Stimulated activated CD4-positive, alpha-beta T cell treated with anti-CD3 and anti-CD28 coated beads, TNF-alpha, amount 100 ng/mL, for 4 hours (primary cell): Measurements from ENCODE around the gene DNAAF8.
"Not testable (repeated sequence)": the region's sequence is repeated elsewhere in the genome, so short reads cannot be mapped to it uniquely, and the experiment has no call there.

Experiments used
- DNase-seq, 3 experiments: peaks; one replicate each; pipeline ENCODE4 v3.0.0-alpha.2; 2020; ENCODE audit warnings: low read depth in 3 of 3

Gene DNAAF8

DNA sequence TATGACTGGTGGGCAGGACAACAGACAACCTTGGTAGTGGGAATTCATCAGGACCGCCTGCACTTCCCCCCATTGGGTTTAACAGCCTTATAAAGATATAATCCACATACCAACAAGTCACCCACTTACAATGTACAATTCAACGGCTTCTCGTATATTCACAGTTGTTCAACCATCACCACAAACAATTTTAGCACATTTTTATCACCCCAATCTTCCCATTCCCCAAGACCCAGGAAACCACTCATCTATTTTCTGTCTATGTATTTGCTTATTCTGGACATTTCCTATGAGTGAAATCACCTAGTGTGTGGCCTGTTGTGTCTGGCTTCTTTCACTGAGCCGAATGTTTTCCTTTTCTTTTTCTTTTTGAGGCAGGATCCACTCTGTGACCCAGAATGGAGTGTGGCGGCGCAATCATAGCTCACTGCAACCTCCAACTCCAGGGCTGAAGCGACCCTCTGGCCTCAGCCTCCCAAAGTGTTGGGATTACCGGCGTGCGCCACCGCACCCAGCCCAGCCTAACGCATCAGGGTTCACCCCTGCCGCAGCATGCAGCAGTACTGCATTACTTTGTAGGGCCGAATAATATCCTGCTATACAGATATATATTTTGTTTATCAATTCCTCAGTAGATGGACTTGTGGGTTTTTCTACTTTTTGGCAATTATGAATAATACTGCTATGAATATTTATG, 11.1 kb upstream of the DNAAF8 start:
- DNase-seq, result no peak

DNA sequence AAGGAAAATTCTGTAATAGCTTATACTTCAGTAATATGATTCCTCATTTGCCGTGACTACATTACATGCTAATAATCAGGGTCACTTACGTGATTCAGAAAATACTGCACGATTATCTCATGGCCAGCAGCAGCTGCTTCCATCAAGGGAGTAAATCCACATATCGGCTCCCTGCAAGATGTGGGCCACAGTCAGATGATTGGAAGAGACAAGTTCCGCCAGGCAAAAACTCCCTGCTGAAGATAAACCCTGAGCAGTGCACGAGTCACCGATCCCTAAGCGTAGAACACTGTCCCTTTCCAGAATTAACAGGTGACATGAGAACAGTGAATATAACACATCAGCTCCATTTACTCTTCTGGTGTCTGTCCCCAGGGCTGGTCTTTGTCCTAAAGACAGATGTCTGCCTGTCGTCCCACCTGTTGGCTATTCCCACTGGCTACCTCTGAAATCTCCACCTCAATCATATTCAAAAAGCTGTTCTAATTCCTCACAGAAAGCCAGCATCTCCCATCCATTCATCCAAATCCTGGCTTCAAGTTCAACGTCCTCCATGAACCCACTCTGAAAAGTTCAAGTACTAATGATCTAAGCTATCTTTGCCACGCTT, 9.6 kb upstream of the DNAAF8 start:
- no peak for DNase-seq

DNA sequence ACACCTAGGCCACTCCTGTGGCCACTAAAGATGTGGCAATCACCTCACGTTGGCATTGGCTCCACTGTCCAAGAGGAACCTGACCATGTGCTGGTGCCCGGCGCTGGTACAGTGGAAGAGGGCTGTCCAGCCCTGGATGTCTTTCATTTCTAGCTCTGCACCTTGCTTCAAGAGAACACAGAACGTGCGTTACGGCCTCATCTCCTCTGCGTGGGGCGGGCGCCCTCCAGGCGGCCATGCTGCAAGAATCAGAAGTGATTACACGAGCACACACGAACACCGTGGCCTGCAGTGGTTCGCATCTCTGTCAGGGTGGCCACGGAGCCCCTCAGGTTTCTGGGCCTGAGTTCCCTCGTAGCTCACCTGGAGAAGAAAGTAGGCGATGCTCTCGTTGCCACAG, 7.7 kb upstream of the DNAAF8 start:
- no peak for DNase-seq

DNA sequence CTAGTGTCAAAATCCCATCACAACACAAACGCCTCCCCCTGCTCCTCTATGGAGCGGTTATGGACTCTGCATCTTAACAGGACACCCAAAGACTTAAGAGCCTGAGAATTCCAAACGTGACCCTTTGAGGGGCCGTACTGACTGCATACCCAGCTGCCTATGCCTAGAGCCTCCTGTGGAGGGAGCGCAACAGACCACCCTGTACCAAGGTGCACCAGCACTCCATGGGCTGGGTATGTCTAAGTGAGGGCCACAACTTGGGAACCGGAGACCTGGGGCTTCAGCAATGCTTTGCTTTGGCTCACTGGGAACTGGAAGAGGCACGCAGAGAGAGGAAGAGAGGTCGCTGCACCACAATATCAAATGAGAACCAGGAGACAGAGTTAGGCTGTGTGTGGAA, 5.7 kb upstream of the DNAAF8 start:
- no peak for DNase-seq

DNA sequence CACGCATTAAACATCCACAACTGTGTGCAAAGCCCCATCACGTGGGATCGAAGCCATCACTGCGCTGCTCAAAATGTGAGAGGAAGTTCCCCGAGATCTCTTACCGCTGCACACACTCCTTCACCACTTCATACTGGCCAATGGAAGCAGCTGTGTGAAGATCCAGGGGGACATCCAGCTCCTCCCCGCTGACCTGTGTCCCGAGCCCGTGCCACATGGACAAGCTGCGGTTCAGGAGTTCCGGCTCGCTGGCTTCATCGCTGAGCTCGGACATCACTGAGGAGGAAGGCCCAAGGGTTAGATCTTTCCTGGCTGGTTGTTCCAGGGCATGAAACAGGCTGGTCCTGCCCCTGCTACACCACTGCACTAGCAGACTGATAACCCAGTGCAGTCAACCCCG, 4.5 kb upstream of the DNAAF8 start:
- DNase-seq, result no peak

DNA sequence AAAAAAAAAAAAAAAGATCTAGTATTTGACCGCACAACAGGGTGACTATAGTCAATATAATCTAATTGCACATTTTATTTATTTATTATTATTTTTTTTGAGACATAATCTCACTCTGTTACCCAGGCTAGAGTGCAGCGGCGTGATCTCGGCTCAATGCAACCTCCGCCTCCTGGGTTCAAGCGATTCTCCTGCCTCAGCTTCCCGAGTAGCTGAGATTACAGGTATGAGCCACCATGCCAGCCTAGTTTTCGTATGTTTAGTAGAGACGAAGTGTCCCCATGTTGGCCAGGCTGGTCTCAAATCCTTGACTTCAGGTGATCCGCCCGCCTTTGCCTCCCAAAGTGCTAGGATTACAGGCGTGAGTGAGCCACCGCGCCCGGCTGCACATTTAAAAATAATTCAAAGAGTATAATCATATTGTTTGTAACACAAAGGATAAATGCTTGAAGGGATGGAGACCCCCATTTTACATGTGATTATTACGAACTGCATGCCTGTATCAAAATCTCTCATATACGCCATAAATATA, 1.1 kb upstream of the DNAAF8 start:
- no peak for DNase-seq

DNA sequence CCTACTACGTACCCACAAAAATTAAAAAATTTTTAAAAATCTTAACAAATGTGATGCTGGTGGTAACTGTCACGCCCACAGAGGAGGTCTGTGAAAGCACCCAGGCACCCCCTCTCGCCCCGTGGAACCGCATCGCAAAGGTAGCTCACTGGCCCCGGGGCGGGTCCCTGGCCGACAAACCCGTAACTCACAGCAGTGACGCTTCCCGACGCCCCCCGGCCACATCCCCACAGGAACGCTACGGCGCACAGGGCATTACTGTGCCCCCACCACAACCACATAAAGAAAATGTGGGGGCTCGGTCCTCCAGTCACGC, 632 bp upstream of the DNAAF8 start:
- peak in 2 of 3 experiments; percentile 3 to 13 for DNase-seq

DNA sequence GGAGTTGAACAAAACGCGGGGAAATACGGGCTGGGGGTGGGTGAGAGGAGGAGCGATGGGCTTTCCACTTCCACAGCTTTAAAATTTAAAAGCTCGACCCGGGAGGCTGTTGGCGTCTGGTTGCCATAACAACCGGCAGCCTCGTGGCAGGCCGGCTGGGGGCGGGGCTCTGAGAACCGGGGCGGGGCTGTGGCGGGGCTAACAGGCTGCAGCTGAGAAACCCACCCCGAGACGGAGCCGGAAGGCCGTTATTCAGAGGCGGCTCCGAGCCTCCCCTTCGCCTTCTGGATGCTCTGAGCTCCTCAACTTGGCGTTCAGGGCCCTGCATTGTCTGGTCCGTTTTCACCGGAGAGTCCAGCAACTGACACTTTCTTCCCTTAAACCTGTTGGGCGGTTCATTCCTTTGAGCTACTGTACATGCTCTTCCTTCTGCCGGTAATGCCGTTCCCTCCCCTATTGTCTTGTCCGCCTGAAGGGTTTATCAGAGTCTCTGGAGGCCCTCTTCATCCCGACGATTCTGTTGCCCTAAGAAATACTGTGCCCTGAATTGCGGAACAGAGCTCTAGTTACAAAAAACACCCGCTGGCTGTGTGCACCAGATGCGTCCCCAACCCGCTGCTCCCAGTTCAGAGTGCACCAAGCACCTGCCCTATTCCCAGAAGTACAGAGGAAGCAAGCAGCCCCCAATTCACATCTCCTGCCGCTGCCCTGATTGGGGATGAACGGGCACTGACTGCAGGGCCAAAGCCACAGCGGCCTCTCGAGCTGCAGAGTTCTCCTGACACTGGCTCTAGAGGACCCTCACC, 596 bp downstream of the DNAAF8 start:
- peak; percentile 89 to 93 (median 89) for DNase-seq

DNA sequence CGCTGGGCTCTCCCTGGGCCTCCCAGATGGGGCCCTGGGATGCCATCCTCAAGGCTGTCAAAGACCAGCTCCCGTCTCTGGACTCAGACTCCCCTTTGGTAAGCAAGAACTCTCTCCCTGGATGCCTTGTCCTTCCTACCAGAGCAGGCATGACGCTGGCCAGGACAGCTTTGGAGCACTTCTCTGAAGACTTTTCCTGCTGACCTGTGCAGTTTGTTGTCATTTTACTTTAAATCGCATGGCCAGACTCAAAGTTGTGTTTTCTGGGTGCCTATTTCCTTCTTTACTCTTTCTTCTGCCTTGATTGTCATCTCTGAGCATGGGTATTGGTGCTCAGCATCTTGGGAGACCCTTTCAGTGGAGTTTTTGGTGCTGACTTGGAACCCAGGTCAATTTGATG, 2.2 kb downstream of the DNAAF8 start:
- DNase-seq, result no peak

DNA sequence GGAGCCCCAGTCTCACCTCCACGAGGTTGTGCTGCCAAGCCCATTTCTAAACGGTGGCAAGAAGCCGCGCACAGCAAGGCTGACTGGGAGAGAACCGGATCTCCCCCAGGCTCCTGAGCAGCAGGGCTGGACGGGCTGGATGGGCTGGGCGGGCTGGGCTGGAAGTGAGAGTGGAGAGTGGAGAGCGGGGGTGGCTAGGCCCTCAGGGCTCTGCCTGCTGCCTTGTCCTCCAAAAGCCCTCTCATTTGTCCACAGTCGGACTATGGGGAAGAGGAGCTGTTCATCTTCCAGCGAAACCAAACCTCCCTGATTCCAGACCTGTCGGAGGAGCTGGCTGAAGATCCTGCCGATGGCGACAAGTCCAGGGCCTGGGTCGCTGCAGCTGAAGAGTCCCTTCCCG, 3.2 kb downstream of the DNAAF8 start:
- no peak for DNase-seq

DNA sequence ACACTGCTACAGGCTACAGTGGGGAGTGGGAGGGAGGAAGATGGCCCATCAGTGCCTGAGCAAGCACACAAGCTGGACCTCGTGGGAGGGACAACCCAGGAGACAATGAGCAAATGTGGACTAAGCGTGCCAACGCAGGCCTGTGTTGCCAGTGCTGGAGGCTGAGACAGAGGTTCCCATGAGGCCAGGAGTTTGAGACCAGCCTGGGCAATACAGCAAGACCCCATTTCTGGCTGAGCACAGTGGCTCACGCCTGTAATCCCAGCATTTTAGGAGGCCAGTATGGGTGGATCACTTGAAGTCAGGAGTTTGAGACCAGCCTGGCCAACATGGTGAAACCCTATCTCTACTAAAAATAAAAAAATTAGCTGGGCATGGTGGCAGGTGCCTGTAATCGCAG, 4.0 kb downstream of the DNAAF8 start:
- DNase-seq, result not testable (repeated sequence)

DNA sequence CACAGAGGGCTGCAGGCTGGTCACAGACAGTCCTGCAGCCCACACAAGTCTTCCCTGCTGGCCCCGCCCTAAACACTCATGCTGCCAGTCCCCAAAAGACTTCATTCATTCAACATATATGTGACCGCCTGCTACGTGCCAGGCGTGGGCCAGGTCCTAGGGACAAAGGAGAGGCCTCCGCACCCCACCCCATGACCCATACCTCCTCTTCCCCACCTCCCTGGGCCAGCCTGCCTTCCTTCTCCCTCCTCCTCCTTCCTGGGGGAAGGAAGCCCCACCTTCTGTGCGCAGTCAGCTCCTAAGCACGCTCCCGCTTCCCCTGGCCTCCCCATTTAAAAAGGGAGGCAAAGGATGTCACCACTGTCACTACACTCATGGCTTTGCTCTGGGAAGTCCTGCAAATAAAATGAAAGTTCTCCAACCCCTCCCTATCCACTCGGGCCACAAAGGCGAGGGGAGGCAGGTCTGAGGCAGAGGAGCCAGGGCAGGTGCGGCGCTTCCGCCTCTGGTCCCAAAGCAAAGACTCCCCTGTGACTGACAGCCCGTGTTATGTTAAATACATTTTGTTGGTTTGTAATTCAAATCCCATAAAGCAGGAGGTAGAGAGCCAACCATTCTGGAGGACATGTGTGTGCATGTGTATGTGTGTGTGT, 9.0 kb downstream of the DNAAF8 start:
- no peak for DNase-seq

DNA sequence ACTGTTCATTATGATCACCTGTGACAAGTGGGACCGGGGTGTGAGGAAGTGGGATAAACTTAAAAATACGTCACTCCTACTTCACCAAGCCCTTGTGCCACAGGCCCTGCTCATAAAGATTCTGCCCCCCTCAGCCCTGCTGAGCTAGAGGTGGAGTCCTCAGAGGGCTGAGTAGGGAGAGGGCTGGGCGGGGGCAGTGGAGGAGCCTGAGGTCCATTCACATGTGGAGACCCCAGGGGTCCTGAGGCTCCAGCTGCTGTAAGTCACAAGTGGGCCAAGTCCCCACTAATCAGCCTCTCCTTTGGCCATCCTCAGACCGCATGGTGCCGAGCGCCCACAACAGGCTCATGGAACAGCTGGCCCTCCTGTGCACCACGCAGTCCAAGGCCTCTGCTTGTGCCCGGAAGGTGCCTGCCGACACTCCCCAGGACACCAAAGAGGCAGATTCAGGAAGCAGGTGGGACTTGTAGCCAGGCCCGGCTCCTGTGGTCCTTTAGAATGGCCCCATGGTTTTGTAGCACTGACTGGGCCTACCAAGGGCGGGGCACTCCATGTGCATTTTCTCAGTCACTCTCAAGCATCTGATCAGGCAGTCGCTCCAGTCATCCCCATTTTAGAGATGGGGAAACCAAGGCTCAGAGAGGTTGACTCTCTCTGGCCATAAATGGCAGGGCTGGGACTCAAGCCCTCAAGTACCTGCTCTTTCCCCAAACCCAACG, 10.4 kb downstream of the DNAAF8 start:
- no peak for DNase-seq

DNA sequence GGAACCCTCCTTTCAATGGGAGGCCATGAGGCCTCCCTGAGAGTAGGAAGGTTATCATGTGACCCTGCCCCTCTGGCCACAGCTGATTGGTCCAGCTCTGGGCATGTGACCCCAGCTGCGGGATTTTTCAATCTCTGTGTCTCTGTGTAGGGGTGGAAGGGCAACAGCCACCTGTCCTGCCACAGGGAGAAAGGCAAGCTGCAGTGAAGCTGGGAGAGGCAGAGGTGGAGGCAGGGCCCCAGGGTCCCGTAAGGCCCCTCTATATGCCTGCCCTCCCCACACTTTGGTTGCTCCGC, 10.9 kb downstream of the DNAAF8 start:
- DNase-seq, result no peak

DNA sequence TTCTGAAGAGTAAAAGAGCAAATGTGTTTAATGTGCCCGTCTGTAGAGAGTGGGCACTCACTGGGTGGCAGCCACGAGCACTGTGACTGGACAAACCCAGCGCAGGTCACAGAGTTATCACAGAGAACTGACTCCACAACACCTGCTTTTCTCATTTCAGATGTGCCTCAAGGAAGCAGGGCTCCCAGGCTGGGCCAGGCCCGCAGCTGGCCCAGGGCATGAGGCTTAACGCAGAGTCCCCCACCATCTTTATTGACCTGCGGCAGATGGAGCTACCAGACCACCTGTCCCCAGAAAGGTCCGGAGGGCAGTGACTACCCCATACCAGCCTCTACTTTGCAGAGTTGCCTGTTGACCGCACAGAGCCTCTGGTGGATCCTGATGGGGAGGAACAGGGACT, 11.9 kb downstream of the DNAAF8 start:
- DNase-seq, result no peak

DNA sequence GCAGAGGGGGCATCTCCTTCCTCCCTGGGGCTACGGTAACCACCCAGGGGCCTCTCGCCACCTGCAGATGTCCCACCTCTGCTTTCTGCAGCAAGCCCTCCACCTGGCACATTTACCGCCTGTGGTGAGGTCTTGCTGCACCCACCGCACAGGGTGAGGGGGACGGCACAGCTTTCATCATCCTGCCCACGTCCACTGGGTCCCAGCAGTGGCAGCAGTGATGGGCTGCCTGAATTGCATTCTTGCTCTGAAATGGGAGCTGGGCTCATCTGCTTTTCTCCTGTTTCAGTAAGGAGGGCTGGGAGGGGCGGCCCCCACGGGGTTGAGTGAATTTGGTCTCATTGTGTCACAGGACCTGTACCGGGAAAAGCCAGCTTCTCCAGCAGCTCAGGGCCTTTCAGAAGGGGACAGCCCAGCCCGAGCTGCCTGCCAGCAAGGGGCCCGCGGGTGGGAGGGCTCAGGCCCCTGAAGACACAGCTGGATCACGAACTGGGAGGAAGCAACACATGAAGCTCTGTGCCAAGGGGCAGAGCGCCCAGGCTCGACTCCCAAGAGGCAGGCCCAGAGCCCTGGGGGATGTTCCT, 12.7 kb downstream of the DNAAF8 start:
- no peak for DNase-seq

DNA sequence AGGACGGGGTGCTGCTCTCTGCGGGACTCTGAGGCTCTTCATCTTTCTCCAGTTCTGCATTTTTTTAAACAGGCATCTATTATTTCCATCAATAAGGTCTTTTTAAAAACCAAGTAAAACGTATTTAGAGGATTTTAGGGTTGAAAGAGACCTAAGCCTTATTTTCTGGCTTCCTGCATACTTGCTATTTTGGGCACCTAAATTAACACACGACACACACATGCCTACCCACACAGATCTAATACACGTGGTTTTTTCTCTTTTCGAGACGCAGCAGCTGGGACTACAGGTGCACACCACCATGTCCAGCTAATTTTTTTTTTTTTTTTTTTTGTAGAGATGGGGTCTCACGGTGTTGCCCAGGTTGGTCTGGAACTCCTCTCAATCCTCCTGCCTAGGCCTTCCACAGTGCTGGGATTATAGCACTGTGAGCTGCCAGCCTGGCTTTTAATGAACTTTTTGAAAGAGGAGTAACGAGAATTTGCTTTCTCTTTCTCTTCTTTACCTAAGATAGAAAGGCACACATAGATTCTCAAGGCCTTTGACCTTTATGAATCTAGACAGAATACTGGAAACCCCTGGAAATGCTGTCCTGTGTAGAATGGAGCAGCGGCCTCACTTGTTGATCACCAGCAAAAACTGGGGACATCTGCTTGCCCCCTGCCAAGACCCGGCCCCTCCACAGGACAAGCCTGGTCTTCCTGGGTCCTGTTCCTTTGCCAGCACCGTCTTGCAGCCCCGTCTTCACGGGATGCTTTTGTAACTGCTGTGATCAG, 13.8 kb downstream of the DNAAF8 start:
- no peak for DNase-seq

DNA sequence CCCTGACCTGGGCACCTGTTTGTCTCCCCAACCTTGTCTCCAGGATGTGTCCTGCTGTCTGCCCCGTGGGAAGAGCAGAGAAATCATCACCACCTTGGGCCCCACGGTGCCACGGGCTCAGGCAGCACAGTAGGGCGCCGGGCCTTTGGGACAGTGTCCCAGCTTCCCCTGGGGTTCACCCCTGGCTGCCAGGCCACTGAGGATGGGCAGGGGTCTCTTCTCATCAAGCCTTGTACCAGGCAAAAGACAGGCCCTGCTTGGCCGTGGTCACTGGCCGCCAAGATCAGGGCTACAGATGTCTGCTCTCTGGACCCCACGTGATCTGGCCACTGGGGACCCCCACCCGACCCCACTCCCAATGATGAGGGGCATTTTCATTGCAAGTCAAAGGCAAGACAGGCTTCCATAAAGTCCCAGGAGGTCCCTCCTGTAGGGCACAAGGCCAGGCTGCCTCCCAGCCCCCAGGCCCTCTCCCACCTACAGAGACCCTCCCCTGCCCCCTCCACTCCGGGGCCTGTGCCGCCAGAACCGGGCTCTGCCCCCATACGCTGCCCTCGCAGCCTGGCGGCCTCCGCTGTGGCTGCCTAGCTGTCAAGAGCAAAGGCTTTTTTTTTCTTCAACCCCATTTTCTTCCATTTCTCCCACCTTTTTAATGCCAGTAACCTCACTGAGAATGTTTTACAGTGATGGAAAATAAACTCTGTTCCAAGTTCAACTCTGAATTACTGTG, 14.5 kb downstream of the DNAAF8 start:
- no peak for DNase-seq

DNA sequence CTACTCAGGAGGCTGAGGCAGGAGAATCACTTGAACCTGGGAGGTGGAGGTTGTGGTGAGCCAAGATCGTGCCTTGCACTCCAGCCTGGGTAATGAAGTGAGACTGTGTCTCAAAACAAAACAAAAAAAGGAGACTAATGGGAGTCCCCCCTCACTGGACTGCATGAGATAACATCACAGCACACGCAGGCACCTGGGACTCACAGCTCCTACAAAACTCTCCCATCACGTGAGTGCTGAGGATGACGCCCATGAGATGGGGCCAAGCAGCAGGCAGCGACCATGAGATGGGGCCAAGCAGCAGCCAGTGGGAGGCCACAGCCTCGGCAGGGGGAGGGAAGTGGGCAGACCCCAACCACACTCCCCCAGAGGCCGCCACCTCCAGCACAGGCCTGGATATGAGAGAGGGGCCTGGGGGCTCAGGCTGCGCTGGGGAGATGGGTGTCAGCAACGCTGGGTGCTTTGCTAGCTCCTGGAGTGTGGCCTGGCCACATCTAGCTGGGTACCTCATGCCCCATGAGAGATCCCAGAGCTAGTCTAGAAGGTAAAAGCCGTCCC, 15.4 kb downstream of the DNAAF8 start:
- no peak for DNase-seq

DNA sequence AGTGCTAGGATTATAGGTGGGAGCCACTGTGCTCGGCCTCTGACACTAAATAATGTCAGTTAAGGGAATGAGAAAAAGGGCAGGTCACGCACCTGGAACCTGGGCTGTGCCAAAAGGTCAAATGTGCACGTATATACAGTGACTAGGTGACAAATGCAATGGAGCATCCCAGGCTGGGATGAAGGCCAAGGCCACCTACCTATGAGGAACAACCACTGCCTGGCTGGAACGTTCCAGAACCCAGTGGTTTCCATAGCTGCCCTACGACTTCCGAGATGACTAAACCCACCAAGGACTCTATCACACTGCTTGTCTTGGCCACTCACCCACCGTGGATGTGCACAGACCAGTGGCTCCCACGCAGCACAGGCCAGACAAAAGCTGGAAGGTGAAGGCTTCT, 16.6 kb downstream of the DNAAF8 start:
- DNase-seq, result no peak
